ENCODE results near the gene TMEM164.

Gene TMEM164

GRCh38 chrX:110086162-110086915 lies 83.4 kb downstream of the TMEM164 start:
- DNase-seq = no peak

GRCh38 chrX:110086916-110087484 lies 84.1 kb downstream of the TMEM164 start:
- DNase-seq = peak; percentile 58

- DNase-seq = peak; percentile 33
Observed at GRCh38 chrX:110087485-110088356, 84.8 kb downstream of the TMEM164 start.

GRCh38 chrX:110089656-110090403 lies 86.9 kb downstream of the TMEM164 start:
- DNase-seq = no peak

GRCh38 chrX:110097920-110098319 lies 95.0 kb downstream of the TMEM164 start:
- no peak for DNase-seq

GRCh38 chrX:110103344-110103743 lies 100.4 kb downstream of the TMEM164 start:
- DNase-seq = no peak

- DNase-seq = no peak
Observed at GRCh38 chrX:110104078-110104477, 101.2 kb downstream of the TMEM164 start.

- no peak for DNase-seq
Observed at GRCh38 chrX:110108381-110108821, 105.5 kb downstream of the TMEM164 start.

GRCh38 chrX:110114260-110114776 lies 111.4 kb downstream of the TMEM164 start:
- DNase-seq = no peak

- no peak for DNase-seq
Observed at GRCh38 chrX:110116066-110116980, 113.4 kb downstream of the TMEM164 start.

- DNase-seq = no peak
Observed at GRCh38 chrX:110118530-110118929, 115.6 kb downstream of the TMEM164 start.

GRCh38 chrX:110119480-110119879 lies 116.6 kb downstream of the TMEM164 start:
- no peak for DNase-seq

- DNase-seq = no peak
Observed at GRCh38 chrX:110120025-110120424, 117.1 kb downstream of the TMEM164 start.

GRCh38 chrX:110123331-110123782 lies 120.4 kb downstream of the TMEM164 start:
- no peak for DNase-seq

- no peak for DNase-seq
Observed at GRCh38 chrX:110125446-110126162, 122.7 kb downstream of the TMEM164 start.

- no peak for DNase-seq
Observed at GRCh38 chrX:110131031-110131430, 128.1 kb downstream of the TMEM164 start.

GRCh38 chrX:110132450-110133114 lies 129.7 kb downstream of the TMEM164 start:
- DNase-seq = no peak

GRCh38 chrX:110133735-110134370 lies 130.9 kb downstream of the TMEM164 start:
- no peak for DNase-seq

GRCh38 chrX:110135618-110136017 lies 132.7 kb downstream of the TMEM164 start:
- no peak for DNase-seq

GRCh38 chrX:110136136-110136535 lies 133.2 kb downstream of the TMEM164 start:
- no peak for DNase-seq

Measured in amniotic stem cell (primary cell).